Activated CD8-positive, alpha-beta memory T cell treated with anti-CD3 and anti-CD28 coated beads for 24 hours (primary cell): ENCODE results near the gene PRSS22.

ENCODE experiments used
- DNase-seq: peaks from one replicate; pipeline ENCODE4 v3.0.0-alpha.2; 2020

The PRSS22 gene

DNA sequence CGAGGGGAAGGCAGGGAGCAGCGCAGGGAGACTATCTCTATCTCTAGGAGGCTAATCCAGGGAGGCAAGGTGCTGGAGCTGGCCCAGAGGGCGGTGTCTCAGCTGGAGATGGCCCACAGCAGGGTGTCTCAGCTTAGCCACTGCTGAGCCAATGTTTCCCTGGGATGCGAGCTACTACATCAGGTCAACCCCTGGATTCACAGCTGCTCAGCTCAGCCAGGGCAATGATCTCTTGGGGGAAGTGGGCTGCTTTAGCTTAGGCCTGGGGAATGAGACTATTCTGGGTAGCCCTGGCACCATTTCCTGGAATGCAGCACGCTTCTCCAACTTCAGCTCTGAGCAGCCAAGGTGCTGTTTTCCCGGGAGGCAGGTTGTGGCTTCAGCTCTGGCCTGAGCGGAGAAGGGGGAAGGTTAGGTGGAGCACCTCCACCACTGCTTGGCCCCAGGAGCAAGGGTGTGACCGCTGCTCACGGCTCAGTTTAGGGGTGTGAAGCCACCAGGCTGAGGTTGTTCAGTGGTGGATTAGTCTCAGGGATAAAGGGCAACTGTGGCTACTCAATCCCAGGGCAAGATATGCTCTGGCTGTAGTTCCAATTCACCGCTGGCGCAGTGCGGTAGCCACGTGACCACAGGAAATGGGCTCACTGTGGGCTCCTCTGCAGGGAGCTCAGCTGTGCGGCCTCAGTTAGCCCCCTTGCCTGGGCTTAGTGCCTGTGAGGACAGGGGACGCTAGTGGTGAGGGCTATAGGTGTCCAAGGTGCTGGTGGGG lies 46.1 kb downstream of the PRSS22 start:
- no peak for DNase-seq

DNA sequence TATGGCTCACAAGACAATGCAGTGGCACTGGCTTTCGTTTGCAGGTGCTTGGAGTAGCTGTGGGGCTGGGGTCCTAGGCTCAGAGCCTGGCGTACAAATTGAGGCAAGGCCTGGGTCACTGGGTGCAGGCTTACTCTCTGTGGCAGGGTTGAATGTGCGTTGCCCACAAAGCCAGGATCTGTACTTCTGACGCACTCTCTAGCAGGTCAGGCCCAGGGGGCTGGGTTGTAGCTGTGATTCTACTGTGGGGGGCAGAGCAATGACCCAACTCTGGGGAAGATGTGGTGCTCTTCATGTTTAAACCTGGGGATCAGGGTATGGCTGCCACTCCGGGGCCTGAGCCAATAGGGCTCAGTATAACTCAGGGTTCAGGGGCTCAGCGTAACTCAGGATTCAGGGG lies 47.3 kb downstream of the PRSS22 start:
- DNase-seq: no peak

DNA sequence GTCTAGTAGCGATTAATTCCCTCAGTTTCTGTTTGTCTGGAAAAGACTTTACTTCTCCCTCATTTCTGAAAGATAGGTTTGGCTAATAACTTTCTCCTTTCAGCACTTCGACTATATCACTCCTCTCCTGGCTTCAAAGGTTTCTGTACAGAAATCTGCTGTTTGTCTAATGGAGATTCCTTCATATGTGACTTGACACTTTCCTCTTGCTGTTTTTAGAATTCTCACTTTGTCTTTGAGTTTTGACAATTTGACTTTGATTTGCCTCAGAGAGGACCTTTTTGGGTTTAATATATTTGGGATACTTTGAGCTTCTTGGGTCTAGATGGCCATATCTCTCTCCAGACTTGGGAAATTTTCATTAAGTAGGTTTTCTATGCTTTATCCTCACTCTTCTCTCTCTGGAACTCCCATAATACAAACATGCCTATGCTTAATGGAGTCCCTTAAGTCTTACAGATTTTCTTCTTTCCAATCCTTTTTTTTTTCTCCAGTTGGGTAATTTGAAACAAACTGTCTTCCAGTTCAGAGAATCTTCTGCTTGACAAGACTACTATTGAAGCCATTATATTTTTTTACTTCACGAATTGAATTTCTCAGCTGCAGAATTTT lies 48.7 kb downstream of the PRSS22 start:
- DNase-seq: no peak

DNA sequence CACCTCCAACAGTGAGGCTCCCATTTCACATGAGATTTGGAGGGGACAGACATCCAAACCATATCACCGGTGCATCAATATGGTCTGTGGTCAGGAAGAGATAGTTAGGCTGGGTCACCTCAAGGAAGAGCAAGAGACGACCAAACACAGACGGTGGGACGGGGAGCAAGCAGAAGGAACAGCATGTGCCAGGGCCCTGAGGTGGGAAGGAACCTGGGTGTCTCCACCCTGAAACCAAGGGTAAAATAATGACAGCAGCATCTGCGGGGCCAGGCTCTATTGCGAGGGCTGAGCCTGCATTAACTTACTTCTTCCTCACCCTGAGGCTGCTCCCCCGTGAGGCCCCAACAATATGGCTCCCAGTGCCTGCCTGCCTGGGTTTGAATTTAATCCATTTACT lies 49.8 kb downstream of the PRSS22 start:
- DNase-seq: no peak

DNA sequence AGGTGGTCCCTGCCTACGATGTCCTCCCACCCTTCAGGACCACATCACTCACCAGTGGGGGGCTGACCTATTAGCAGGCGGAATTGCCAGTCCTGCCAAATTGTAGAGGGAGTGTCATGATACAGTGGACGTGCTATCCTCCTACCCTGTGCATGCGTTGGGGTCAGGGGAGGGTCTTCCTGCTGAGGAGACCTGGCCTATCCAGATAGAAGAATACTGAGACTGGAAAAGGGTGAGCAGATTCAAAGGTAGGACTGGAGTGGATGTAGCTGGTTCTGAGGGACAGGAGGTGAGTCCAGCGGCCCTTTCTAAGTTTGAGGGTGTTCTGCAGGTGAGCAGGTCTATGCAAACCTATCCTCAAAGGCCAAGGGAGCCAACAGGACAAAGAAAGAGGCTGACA lies 51.7 kb downstream of the PRSS22 start:
- DNase-seq: no peak

DNA sequence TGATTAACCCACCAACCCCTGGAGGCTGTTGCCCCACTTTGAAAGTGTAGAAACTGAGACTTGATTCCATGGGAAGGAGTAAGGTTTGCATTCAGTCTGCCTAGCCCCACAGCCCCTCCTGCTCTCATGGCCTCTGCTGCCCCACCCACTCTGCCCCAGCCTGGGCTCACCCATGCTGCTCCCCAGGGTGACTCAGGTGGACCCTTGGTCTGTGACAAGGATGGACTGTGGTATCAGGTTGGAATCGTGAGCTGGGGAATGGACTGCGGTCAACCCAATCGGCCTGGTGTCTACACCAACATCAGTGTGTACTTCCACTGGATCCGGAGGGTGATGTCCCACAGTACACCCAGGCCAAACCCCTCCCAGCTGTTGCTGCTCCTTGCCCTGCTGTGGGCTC lies 53.2 kb downstream of the PRSS22 start:
- no peak for DNase-seq

DNA sequence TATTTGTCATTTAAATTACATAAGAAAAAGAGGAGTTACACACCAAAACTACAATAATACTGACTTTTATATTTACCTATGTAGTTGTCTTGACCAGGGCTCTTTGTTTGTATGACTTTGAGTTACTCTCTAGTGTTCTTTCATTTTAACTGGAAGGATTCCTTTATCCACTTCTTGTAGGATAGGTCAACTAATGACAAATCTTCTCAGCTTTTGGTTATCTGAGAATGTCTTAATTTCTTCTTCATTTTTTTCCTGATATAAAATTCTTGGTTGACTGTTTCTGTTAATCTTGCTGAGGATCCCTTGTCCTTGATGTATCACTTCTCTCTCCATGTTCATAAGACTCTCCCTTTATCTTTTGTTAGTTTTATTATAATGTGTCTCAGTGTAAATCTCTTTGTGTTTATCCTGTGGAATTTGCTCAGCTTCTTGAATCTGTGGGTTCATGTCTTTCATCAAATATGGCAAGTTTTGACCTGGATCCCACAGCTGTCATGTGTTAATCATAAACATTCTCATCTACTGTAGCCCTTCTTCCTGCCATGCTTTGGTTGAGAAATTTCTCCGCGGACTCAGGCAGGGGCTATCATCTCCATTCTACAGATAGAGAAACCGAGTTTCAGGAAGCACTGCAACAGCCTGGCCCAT lies 54.3 kb downstream of the PRSS22 start:
- no peak for DNase-seq
